H1 (cell line): ENCODE measurements around the gene FAM174A. TPM values are rescaled to one million over a fixed set of nuclear protein-coding genes. Genes with fewer than 3 reads are reported as not detected.

Source experiments
- CTCF ChIA-PET: fragments of 300-600 bp; sonication (Branson Sonifier 250); formaldehyde crosslinking; loops from one replicate; lab custom pipeline; 2021; ENCODE audit not compliant: partially characterized antibody; lab: Charles Lee
- POLR2A ChIA-PET: fragments of 300-600 bp; sonication (Branson Sonifier 250); formaldehyde crosslinking; loops from one replicate; lab custom pipeline; 2021; ENCODE audit warnings: inconsistent platforms; ENCODE audit not compliant: partially characterized antibody; lab: Charles Lee
- DNase-seq, 2 experiments: peaks; one replicate each; pipeline versions ENCODE4 v3.0.0 to v3.0.0-alpha.2; 2010 to 2022; ENCODE audit warnings: low spot score in 2 of 2, low read depth in 1 of 2, mixed read lengths in 1 of 2
- FAIRE-seq: peaks from 2 replicates; lab custom pipeline; 2011; peaks lifted over from hg19 to GRCh38; lab: Jason Lieb, UNC
- H2AFZ ChIP-seq: 2 replicates; pipeline ENCODE4 v1.8.1; 2012; ENCODE audit warnings: low read length, inconsistent platforms
- H2AK5ac ChIP-seq: 2 replicates; pipeline ENCODE4 v1.6.1; 2013; ENCODE audit warnings: low read depth, low read length
- H2BK120ac ChIP-seq: replicated peaks from 2 replicates; pipeline ENCODE3; 2013; ENCODE audit warnings: low read depth, low read length, inconsistent platforms
- H2BK12ac ChIP-seq: 2 replicates; pipeline ENCODE4 v1.6.1; 2013; ENCODE audit warnings: low read depth, low read length
- H2BK15ac ChIP-seq: 2 replicates; pipeline ENCODE4 v1.6.1; 2013; ENCODE audit warnings: low read length
- H2BK20ac ChIP-seq: 2 replicates; pipeline ENCODE4 v1.6.1; 2013; ENCODE audit warnings: low read length
- H2BK5ac ChIP-seq: 2 replicates; pipeline ENCODE4 v1.6.1; 2013; ENCODE audit warnings: low read depth, low read length
- H3K14ac ChIP-seq: 2 replicates; pipeline ENCODE4 v1.6.1; 2013; ENCODE audit warnings: inconsistent platforms; ENCODE audit not compliant: insufficient read length
- H3K18ac ChIP-seq: 2 replicates; pipeline ENCODE4 v1.6.1; 2013; ENCODE audit warnings: low read length; ENCODE audit errors: extremely low read depth
- H3K23ac ChIP-seq: 2 replicates; pipeline ENCODE4 v1.6.1; 2013; ENCODE audit warnings: inconsistent platforms; ENCODE audit not compliant: insufficient read length
- H3K23me2 ChIP-seq: 2 replicates; pipeline ENCODE4 v1.6.1; 2013; ENCODE audit warnings: low read depth, low read length
- H3K27ac ChIP-seq: 2 replicates; pipeline ENCODE4 v1.6.1; 2011; ENCODE audit warnings: low read depth, low read length, inconsistent platforms
- H3K27me3 ChIP-seq, 4 experiments: replicated peaks in 1 of 4; 1 replicate in 1 of 4; 2 replicates in 3 of 4; pipeline versions ENCODE4 v1.6.1 to v1.8.1; 2011 to 2013; ENCODE audit warnings: low read length in 3 of 4, mild to moderate bottlenecking in 3 of 4, inconsistent platforms in 2 of 4, mixed read lengths in 2 of 4, moderate library complexity in 1 of 4; ENCODE audit not compliant: control insufficient read depth in 3 of 4, insufficient read depth in 3 of 4; ENCODE audit errors: extremely low read depth in 1 of 4
- H3K36me3 ChIP-seq, 4 experiments: 2 replicates each; pipeline versions ENCODE4 v1.6.1 to v1.8.1; 2011 to 2013; ENCODE audit warnings: mild to moderate bottlenecking in 4 of 4, low read length in 3 of 4, moderate library complexity in 2 of 4, control low read depth in 1 of 4, inconsistent platforms in 1 of 4; ENCODE audit not compliant: insufficient read depth in 4 of 4, control insufficient read depth in 2 of 4
- H3K4ac ChIP-seq: replicated peaks from 2 replicates; pipeline ENCODE3; 2013; ENCODE audit warnings: low read length, low read depth, mixed read lengths, inconsistent platforms; ENCODE audit not compliant: insufficient read length
- H3K4me1 ChIP-seq, 4 experiments: replicated peaks in 1 of 4; 1 replicate in 1 of 4; 2 replicates in 3 of 4; pipeline versions ENCODE4 v1.6.1 to v1.8.1; 2011 to 2013; ENCODE audit warnings: low read length in 3 of 4, inconsistent platforms in 2 of 4, mixed read lengths in 1 of 4; ENCODE audit not compliant: insufficient read depth in 4 of 4, control insufficient read depth in 3 of 4
- H3K4me2 ChIP-seq, 2 experiments: 2 replicates each; pipeline versions ENCODE4 v1.6.1 to v1.8.1; 2011 to 2013; ENCODE audit warnings: low read depth in 2 of 2, low read length in 2 of 2, control low read depth in 1 of 2, inconsistent platforms in 1 of 2, mild to moderate bottlenecking in 1 of 2; ENCODE audit not compliant: insufficient read depth in 1 of 2
- H3K4me3 ChIP-seq, 4 experiments: fragments of 200-600, 300-600 bp in 1 of 4; sonication (generic), shearing (Covaris generic), sonication (Bioruptor Twin) in 1 of 4; 2 replicates each; pipeline versions ENCODE4 v1.5.1 to v1.8.1; 2011 to 2016; ENCODE audit warnings: low read length in 4 of 4, low read depth in 3 of 4, control low read depth in 2 of 4, inconsistent platforms in 2 of 4, mild to moderate bottlenecking in 2 of 4, mixed read lengths in 1 of 4, moderate library complexity in 1 of 4; ENCODE audit not compliant: insufficient read depth in 2 of 4; ENCODE audit errors: extremely low read depth in 1 of 4
- H3K56ac ChIP-seq: replicated peaks from 2 replicates; pipeline ENCODE3; 2013; ENCODE audit warnings: low read depth, mild to moderate bottlenecking, mixed read lengths, low read length, inconsistent platforms; ENCODE audit not compliant: insufficient read length
- H3K79me1 ChIP-seq: 2 replicates; pipeline ENCODE4 v1.6.1; 2013; ENCODE audit warnings: low read depth, low read length, control low read depth
- H3K79me2 ChIP-seq, 2 experiments: 2 replicates each; pipeline versions ENCODE4 v1.6.1 to v1.8.1; 2012 to 2013; ENCODE audit warnings: low read length in 2 of 2, mild to moderate bottlenecking in 2 of 2, inconsistent platforms in 1 of 2; ENCODE audit not compliant: insufficient read depth in 2 of 2, control insufficient read depth in 1 of 2
- H3K9ac ChIP-seq, 4 experiments: replicated peaks in 1 of 4; 1 replicate in 1 of 4; 2 replicates in 3 of 4; pipeline versions ENCODE4 v1.6.1 to v1.8.1; 2011 to 2013; ENCODE audit warnings: low read depth in 3 of 4, low read length in 3 of 4, control low read depth in 2 of 4, mild to moderate bottlenecking in 2 of 4, moderate library complexity in 2 of 4, inconsistent platforms in 1 of 4; ENCODE audit errors: extremely low read depth in 1 of 4
- H3K9me3 ChIP-seq, 2 experiments: 2 replicates each; pipeline versions ENCODE4 v1.6.1 to v1.8.1; 2012 to 2013; ENCODE audit warnings: mild to moderate bottlenecking in 2 of 2, moderate library complexity in 2 of 2, control low read depth in 1 of 2, inconsistent platforms in 1 of 2, low read depth in 1 of 2, low read length in 1 of 2, mixed read lengths in 1 of 2; ENCODE audit not compliant: insufficient read depth in 2 of 2
- H4K20me1 ChIP-seq, 2 experiments: replicated peaks in 1 of 2; 2 replicates each; pipeline versions ENCODE3 to v1.8.1; 2011 to 2013; ENCODE audit warnings: inconsistent platforms in 2 of 2, low read length in 2 of 2, mild to moderate bottlenecking in 1 of 2; ENCODE audit not compliant: insufficient read depth in 2 of 2, control insufficient read depth in 1 of 2
- H4K5ac ChIP-seq: 2 replicates; pipeline ENCODE4 v1.6.1; 2013; ENCODE audit warnings: low read length, low read depth, mixed read lengths, inconsistent platforms; ENCODE audit not compliant: insufficient read length
- H4K8ac ChIP-seq: 2 replicates; pipeline ENCODE4 v1.8.0; 2013; ENCODE audit warnings: mild to moderate bottlenecking, moderate library complexity, low read length, inconsistent platforms; ENCODE audit not compliant: insufficient read depth; ENCODE audit errors: extremely low read depth
- H4K91ac ChIP-seq: replicated peaks from 2 replicates; pipeline ENCODE3; 2013; ENCODE audit warnings: low read length, mixed read lengths, inconsistent platforms; ENCODE audit not compliant: insufficient read length
- NRF1 ChIP-seq: IDR thresholded peaks from 2 replicates; pipeline ENCODE4 v1.6.1; 2011; ENCODE audit warnings: mild to moderate bottlenecking, low read depth, low read length, improper control_type of control experiment
- SIX5 ChIP-seq: IDR thresholded peaks from 2 replicates; pipeline ENCODE4 v1.6.1; 2011; ENCODE audit warnings: mild to moderate bottlenecking, low read depth, low read length
- WGBS, 2 experiments: shearing (Covaris generic) in 1 of 2; methylation state at CpG; one replicate each; pipeline versions ENCODE4 v1.1.6 to v1.1.7; 2013 to 2015; ENCODE audit warnings: low lambda C conversion rate in 2 of 2, mixed read lengths in 2 of 2, inconsistent platforms in 1 of 2, low coverage in 1 of 2, missing lambda C conversion rate in 1 of 2; ENCODE audit not compliant: insufficient replicate concordance in 2 of 2, insufficient coverage in 1 of 2, insufficient read length in 1 of 2; ENCODE audit errors: extremely low coverage in 1 of 2, missing lambda C conversion rate in 1 of 2; 5-methylcytosine and 5-hydroxymethylcytosine counted together
- polyA plus RNA-seq, 7 experiments: library from polyadenylated mRNA; depleted of rRNA in 3 of 7; stranded (reverse) in 5 of 7; unstranded in 2 of 7; fragments of >200 nt in 5 of 7; fragments of 200-250 nt in 2 of 7; gene quantifications; 1 replicate in 5 of 7; 2 replicates in 1 of 7; 4 replicates in 1 of 7; pipeline versions ENCODE4 v1.2.1 to v1.2.3, GENCODE V29; 2011 to 2013; ENCODE audit warnings: missing spikeins in 2 of 7, mixed read lengths in 2 of 7
- total RNA-seq: library from RNA; stranded (reverse); fragmentation: NEBNext Ultra II Directional; extraction: Animal tissue kit (Norgen Biotek cat#: 25700); gene quantifications from 2 replicates; pipeline ENCODE4 v1.2.1, GENCODE V29; 2021

Gene FAM174A
- total and polyA plus RNA-seq, 2 of the 8 experiments (the other 6 are each of a cell fraction or from before 2014, with no cell fraction given) = 3.9 to 5.3 TPM

- ChIA-PET CTCF (no interaction called here), POLR2A (no interaction called here)
- H3K4me2 ChIP-seq = no peak overlapping the region
- H2BK5ac ChIP-seq = no peak overlapping the region
- no peak for TF ChIP-seq NRF1
- TF ChIP-seq SIX5 = no peak
- H2BK20ac ChIP-seq = no peak overlapping the region
- H2AK5ac ChIP-seq = no peak overlapping the region
- H2BK15ac ChIP-seq = no peak overlapping the region
- H3K56ac ChIP-seq = no peak overlapping the region
- H2AFZ ChIP-seq = no peak overlapping the region
- H4K5ac ChIP-seq = no peak overlapping the region
- WGBS, 2 experiments = 97% methylated on average over 2 of the region's 2 CpGs; no CpG with 5 or more reads in 1 of the 2 experiments
- H3K18ac ChIP-seq = no peak overlapping the region
- H3K4me1 ChIP-seq = no peaks in the 10 kb centered on the region
- H3K79me2 ChIP-seq = no peaks in the 10 kb centered on the region
- no peak for DNase-seq
- H3K79me1 ChIP-seq = no peaks in the 10 kb centered on the region
- no peak overlapping the region for H3K4me3 ChIP-seq
- no peak overlapping the region for H3K27ac ChIP-seq
- no peak overlapping the region for H4K91ac ChIP-seq
- no peak overlapping the region for H2BK120ac ChIP-seq
- H3K23ac ChIP-seq = no peak overlapping the region
- FAIRE-seq = no peak
- peaks cover 0 to 3% of the 10 kb centered on the region in 2 experiments; a peak in 1 of 4 replicates for H3K9me3 ChIP-seq
- H2BK12ac ChIP-seq = no peak overlapping the region
- H3K14ac ChIP-seq = no peak overlapping the region
- H3K9ac ChIP-seq = no peak overlapping the region
- H3K36me3 ChIP-seq = 0 out of 8 replicates have a peak, but pooled peaks cover 0 to 2% (median 0%) of the 10 kb centered on the region in 4 experiments
- H4K8ac ChIP-seq = no peak overlapping the region
- no peaks in the 10 kb centered on the region for H3K27me3 ChIP-seq
- no peaks in the 10 kb centered on the region for H4K20me1 ChIP-seq
- no peaks in the 10 kb centered on the region for H3K23me2 ChIP-seq
- no peak overlapping the region for H3K4ac ChIP-seq
Observed at GRCh38 chr5:100615362-100615761, 80.2 kb downstream of the FAM174A start.
